NCI-H345 (cell line): ENCODE data around the gene DPH5.

Source experiments
- DNase-seq: peaks from one replicate; lab custom pipeline; 2025; lab: John Stamatoyannopoulos, UW

Gene DPH5

DNA sequence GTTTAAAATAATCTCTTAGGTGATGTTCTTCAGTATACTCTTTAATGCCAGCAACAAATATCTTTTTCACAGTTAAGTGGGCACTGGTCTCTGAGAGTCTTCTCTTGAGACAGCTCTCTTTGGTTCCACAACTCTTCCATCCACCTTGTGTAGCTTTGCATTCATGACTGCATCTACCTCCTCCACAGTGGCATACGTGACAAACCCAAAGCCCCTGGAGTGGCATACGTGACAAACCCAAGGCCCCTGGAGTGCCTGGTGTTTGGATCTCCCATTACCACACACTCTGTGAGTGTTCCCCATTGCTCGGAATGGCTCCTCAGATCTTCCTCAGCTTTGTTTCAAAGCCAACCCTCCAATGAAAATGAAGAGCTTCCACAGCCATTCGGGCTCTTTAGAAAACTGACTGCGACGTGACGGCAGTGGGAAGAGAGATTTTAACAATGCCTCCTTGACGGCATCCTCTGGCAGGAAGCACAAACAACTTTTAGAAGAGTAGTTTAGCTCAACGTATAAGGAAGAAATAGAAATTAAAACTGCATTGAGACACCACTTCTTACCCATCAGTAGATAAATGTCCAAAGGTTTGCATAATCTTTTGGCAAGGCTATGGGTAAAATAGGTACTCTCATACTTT lies 83.9 kb downstream of the DPH5 start:
- no peak for DNase-seq

DNA sequence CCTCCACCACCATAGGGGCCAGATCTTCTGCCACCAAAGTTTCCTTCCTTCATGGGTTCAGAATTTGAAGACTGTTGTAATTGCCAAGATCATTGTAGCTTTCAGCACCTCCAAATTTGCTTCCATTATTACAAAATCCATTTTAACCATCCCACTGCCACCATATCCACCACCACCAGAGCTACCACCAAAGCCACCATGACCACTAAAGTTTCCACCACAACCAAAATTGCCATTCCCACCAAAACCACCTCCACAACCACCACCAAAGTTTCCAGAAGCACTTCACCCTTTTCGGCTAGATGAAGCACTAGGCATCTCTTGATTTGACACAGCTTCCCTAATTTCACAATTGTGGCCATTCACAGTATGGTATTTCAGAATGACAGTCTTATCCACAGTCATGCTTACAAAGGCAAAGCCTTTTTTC lies 84.5 kb downstream of the DPH5 start:
- no peak for DNase-seq
